ENCODE data around the gene NEK7. TPM values are rescaled to one million over a fixed set of nuclear protein-coding genes. Genes with fewer than 3 reads are reported as not detected.

Gene NEK7
- total RNA-seq = 58.3 to 63.2 TPM (median 61.6 TPM) in 3 replicates

GRCh38 chr1:198156745-198157240 is at the start of gene NEK7:
Gene NEK7, plus strand, starts transcription at chr1:198156998. Its CDS starts 75,583 bp downstream, at chr1:198232581.
- Mint-ChIP-seq H3K4me1 (peaks cover 44% of the 10 kb centered on the region), H3K27me3 (ENCODE audit: low read depth) (no peaks in the 10 kb centered on the region)

DNA sequence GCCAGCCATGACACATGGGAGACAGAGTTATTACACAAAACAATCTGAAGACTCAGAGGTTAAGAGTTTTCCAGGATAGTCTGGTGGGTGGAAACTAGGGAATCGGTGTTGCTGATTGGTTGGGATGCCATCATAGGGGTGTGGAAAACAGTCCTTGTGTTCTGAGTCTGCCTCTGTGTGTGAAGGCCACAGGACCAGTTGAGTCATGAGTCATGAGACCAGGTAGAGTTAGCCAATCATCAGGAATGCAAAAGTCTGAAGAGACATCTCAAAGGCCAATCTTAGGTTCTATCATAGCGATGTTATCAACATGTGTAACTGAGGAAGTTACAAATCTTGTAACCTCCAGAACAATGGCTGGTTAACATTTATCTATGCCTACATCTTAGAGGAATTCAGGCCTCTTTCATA is 49.7 kb upstream of the NEK7 start:
- no peak for DNase-seq (ENCODE audit: low spot score in 2 of 2, unreplicated experiment in 2 of 2)
- peaks cover 1% of the 10 kb centered on the region for H3K4me1 Mint-ChIP-seq
- no peaks in the 10 kb centered on the region for H3K27me3 Mint-ChIP-seq (ENCODE audit: low read depth)
- H3K4me3 Mint-ChIP-seq = no peak overlapping the region
- no peaks in the 10 kb centered on the region for H3K9me3 Mint-ChIP-seq
- TF ChIP-seq, protein P1, sequence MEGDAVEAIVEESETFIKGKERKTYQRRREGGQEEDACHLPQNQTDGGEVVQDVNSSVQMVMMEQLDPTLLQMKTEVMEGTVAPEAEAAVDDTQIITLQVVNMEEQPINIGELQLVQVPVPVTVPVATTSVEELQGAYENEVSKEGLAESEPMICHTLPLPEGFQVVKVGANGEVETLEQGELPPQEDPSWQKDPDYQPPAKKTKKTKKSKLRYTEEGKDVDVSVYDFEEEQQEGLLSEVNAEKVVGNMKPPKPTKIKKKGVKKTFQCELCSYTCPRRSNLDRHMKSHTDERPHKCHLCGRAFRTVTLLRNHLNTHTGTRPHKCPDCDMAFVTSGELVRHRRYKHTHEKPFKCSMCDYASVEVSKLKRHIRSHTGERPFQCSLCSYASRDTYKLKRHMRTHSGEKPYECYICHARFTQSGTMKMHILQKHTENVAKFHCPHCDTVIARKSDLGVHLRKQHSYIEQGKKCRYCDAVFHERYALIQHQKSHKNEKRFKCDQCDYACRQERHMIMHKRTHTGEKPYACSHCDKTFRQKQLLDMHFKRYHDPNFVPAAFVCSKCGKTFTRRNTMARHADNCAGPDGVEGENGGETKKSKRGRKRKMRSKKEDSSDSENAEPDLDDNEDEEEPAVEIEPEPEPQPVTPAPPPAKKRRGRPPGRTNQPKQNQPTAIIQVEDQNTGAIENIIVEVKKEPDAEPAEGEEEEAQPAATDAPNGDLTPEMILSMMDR (IDR thresholded peaks at IDR 0.05; ENCODE audit: unreplicated experiment) = no peak
- H3K27ac Mint-ChIP-seq = no peak overlapping the region
- no peaks in the 10 kb centered on the region for H3K36me3 Mint-ChIP-seq

More at GRCh38 chr1:198156745-198157240, at the start of gene NEK7:
- Mint-ChIP-seq H3K36me3 (no peaks in the 10 kb centered on the region), H3K27ac (peak within 1 kb of the TSS; percentile 99), H3K4me3 (peak within 1 kb of the TSS; percentile 93), H3K9me3 (no peaks in the 10 kb centered on the region)
- TF ChIP-seq, protein P1 (IDR thresholded peaks at IDR 0.05; ENCODE audit: unreplicated experiment) = no peak
- DNase-seq (ENCODE audit: low spot score in 2 of 2, unreplicated experiment in 2 of 2) = peak; percentile 58 to 79

- TF ChIP-seq, protein P1 (IDR thresholded peaks at IDR 0.05; ENCODE audit: unreplicated experiment) = no peak
- Mint-ChIP-seq H3K27me3 (ENCODE audit: low read depth) (no peaks in the 10 kb centered on the region), H3K36me3 (no peaks in the 10 kb centered on the region), H3K4me1 (no peaks in the 10 kb centered on the region), H3K9me3 (no peaks in the 10 kb centered on the region), H3K4me3 (no peak overlapping the region), H3K27ac (no peak overlapping the region)
- DNase-seq (ENCODE audit: low spot score in 2 of 2, unreplicated experiment in 2 of 2) = no peak
Measured at GRCh38 chr1:198108636-198109370, 48.0 kb upstream of the NEK7 start.

- H3K9me3 Mint-ChIP-seq = no peaks in the 10 kb centered on the region
- no peak overlapping the region for H3K27ac Mint-ChIP-seq
- no peak for DNase-seq (ENCODE audit: low spot score in 2 of 2, unreplicated experiment in 2 of 2)
- no peaks in the 10 kb centered on the region for H3K36me3 Mint-ChIP-seq
- TF ChIP-seq, protein P1 (IDR thresholded peaks at IDR 0.05; ENCODE audit: unreplicated experiment) = no peak
- H3K4me3 Mint-ChIP-seq = no peak overlapping the region
- no peaks in the 10 kb centered on the region for H3K4me1 Mint-ChIP-seq
- no peaks in the 10 kb centered on the region for H3K27me3 Mint-ChIP-seq (ENCODE audit: low read depth)
Measured at GRCh38 chr1:198109371-198109715, 47.5 kb upstream of the NEK7 start.

GRCh38 chr1:198113342-198113750 is 43.5 kb upstream of the NEK7 start:
- Mint-ChIP-seq H3K9me3 (no peaks in the 10 kb centered on the region), H3K36me3 (no peaks in the 10 kb centered on the region), H3K27ac (no peak overlapping the region), H3K27me3 (ENCODE audit: low read depth) (no peaks in the 10 kb centered on the region), H3K4me3 (no peak overlapping the region), H3K4me1 (peaks cover 3% of the 10 kb centered on the region)
- DNase-seq (ENCODE audit: low spot score in 2 of 2, unreplicated experiment in 2 of 2) = no peak
- TF ChIP-seq, protein P1 (IDR thresholded peaks at IDR 0.05; ENCODE audit: unreplicated experiment) = no peak

Measured in mesothelial cell of epicardium (in vitro differentiated cells).